Karpas-422 (cell line): ENCODE results near the gene C17orf50. TPM values are rescaled to one million over a fixed set of nuclear protein-coding genes. Genes with fewer than 3 reads are reported as not detected.

Experiments used
- DNase-seq: peaks from one replicate; pipeline ENCODE4 v3.0.0-alpha.2; 2015
- H2AFZ ChIP-seq: fragments of 200-600 bp; sonication (generic); 2 replicates; pipeline ENCODE4 v1.6.1; 2014; ENCODE audit warnings: antibody characterized with exemption, low read length, mixed read lengths
- H3K27ac ChIP-seq: fragments of 200-600 bp; sonication (generic); 2 replicates; pipeline ENCODE4 v1.5.1; 2014; ENCODE audit warnings: mild to moderate bottlenecking, low read length, moderate library complexity
- H3K27me3 ChIP-seq: fragments of 200-600 bp; sonication (generic); 2 replicates; pipeline ENCODE4 v1.6.1; 2014; ENCODE audit warnings: low read length, mixed read lengths
- H3K36me3 ChIP-seq: fragments of 200-600 bp; sonication (generic); 2 replicates; pipeline ENCODE4 v1.6.1; 2014; ENCODE audit warnings: low read length, mixed read lengths; ENCODE audit not compliant: insufficient read depth
- H3K4me1 ChIP-seq: fragments of 200-600 bp; sonication (generic); 2 replicates; pipeline ENCODE4 v1.6.1; 2014; ENCODE audit warnings: mild to moderate bottlenecking, low read length, mixed read lengths
- H3K4me2 ChIP-seq: fragments of 200-600 bp; sonication (generic); 2 replicates; pipeline ENCODE4 v1.6.1; 2014; ENCODE audit warnings: low read length, low read depth, mild to moderate bottlenecking; ENCODE audit not compliant: poor library complexity, severe bottlenecking
- H3K4me3 ChIP-seq: fragments of 200-600 bp; sonication (generic); 2 replicates; pipeline ENCODE4 v1.5.1; 2014; ENCODE audit warnings: mild to moderate bottlenecking, antibody characterized with exemption, low read length, mixed read lengths
- H3K79me2 ChIP-seq: fragments of 200-600 bp; sonication (generic); 2 replicates; pipeline ENCODE4 v1.6.1; 2014; ENCODE audit warnings: mild to moderate bottlenecking, low read length, mixed read lengths
- H3K9ac ChIP-seq: fragments of 200-600 bp; sonication (generic); 2 replicates; pipeline ENCODE4 v1.6.0; 2014; ENCODE audit warnings: low read length
- H3K9me2 ChIP-seq: fragments of 200-600 bp; sonication (generic), shearing (Covaris generic); replicated peaks from 2 replicates; pipeline ENCODE4 v1.6.0; 2014; ENCODE audit warnings: mild to moderate bottlenecking, low read length, moderate library complexity; ENCODE audit not compliant: insufficient read depth
- H3K9me3 ChIP-seq: fragments of 300-700, 200-600 bp; sonication (generic); 2 replicates; pipeline ENCODE4 v1.6.1; 2014; ENCODE audit warnings: low read length, mixed read lengths
- H4K20me1 ChIP-seq: fragments of 200-600 bp; sonication (generic); 2 replicates; pipeline ENCODE4 v1.6.1; 2014; ENCODE audit warnings: mild to moderate bottlenecking, antibody characterized with exemption, low read length, low read depth; ENCODE audit not compliant: insufficient read depth
- total RNA-seq: library from RNA; depleted of rRNA; stranded (reverse); fragments of >200 nt; shearing (Covaris generic); gene quantifications from 2 replicates; pipeline ENCODE4 v1.2.3, GENCODE V29; 2014; ENCODE audit warnings: low replicate concordance

Gene C17orf50
- total RNA-seq, 1 experiment from 2014 or later: not detected

DNA sequence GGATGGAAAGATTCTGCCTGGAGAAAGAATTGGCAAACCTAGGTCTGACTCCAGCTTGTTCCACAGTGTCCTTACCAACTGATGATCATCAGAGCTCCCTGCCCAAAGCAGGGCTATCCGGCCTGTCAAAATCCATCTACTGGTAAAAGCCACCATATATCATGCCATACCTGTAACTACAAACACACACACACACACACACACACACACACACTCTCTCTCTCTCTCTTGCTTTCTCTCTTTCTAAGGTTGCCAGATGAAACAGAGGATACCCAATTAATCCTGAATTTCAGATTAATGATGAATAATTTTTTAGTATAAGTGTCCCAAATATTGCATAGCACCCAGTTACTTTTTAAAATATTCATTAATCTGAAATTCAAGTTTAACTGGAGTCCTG lies 36.3 kb downstream of the C17orf50 start:
- H3K27me3 ChIP-seq: no peaks in the 10 kb centered on the region
- no peak for DNase-seq

DNA sequence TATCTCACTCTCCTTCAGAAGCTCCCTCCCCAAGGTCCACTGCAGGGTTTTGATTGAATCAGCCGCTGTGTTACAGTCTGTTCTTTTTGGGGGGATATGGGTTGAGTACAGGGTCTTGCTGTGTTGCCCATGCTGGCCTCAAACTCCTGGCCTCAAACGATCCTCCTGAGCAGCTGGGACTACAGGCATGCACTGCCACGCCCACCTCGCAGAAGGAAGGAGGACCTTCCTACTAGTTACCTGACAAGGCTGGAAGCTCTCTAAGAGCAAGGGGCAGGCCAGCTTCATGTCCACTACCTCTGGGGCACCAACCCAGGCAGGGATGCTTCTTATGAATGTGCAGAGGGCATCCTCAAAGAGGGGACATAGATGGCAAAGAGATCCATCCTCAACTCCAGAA lies 36.7 kb downstream of the C17orf50 start:
- Histone ChIP-seq H3K36me3 (no peaks in the 10 kb centered on the region), H3K4me2 (no peak overlapping the region), H2AFZ (no peak overlapping the region), H4K20me1 (no peaks in the 10 kb centered on the region), H3K27ac (no peak overlapping the region), H3K4me3 (no peak overlapping the region), H3K79me2 (no peaks in the 10 kb centered on the region), H3K9ac (no peak overlapping the region), H3K27me3 (no peaks in the 10 kb centered on the region), H3K9me2 (no peaks in the 10 kb centered on the region), H3K4me1 (no peaks in the 10 kb centered on the region), H3K9me3 (no peaks in the 10 kb centered on the region)
- DNase-seq: no peak

More for the DNA sequence above, 36.3 kb downstream of the C17orf50 start:
- no peaks in the 10 kb centered on the region for H3K9me2 ChIP-seq
- H3K36me3 ChIP-seq: no peaks in the 10 kb centered on the region
- H3K79me2 ChIP-seq: no peaks in the 10 kb centered on the region
- H3K9ac ChIP-seq: no peak overlapping the region
- H4K20me1 ChIP-seq: no peaks in the 10 kb centered on the region
- H3K9me3 ChIP-seq: no peaks in the 10 kb centered on the region
- no peak overlapping the region for H3K4me3 ChIP-seq
- H3K4me2 ChIP-seq: no peak overlapping the region
- H3K4me1 ChIP-seq: no peaks in the 10 kb centered on the region
- no peak overlapping the region for H3K27ac ChIP-seq
- H2AFZ ChIP-seq: no peak overlapping the region

DNA sequence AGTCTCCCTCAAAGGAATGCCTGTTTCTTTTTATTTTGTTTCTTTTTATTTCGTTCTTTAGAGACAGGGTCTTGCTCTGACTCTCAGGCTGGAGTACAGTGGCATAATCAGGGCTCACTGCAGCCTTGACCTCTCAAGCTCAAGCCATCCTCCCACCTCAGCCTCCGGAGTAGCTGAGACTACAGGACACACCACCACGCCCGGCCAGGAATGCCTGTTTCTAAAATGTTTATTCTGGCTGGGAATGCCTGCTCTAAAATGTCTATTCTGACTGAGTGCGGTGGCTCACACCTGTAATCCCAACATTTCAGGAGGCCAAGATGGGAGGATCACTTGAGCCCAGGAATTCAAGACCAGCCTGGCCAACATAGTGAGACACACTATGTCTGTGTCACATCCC lies 37.2 kb downstream of the C17orf50 start:
- H3K9ac ChIP-seq: no peak overlapping the region
- no peak overlapping the region for H3K27ac ChIP-seq
- H3K79me2 ChIP-seq: no peaks in the 10 kb centered on the region
- no peak overlapping the region for H3K4me3 ChIP-seq
- no peaks in the 10 kb centered on the region for H3K36me3 ChIP-seq
- H3K4me2 ChIP-seq: no peak overlapping the region
- no peaks in the 10 kb centered on the region for H4K20me1 ChIP-seq
- no peaks in the 10 kb centered on the region for H3K27me3 ChIP-seq
- no peaks in the 10 kb centered on the region for H3K9me2 ChIP-seq
- no peak for DNase-seq
- H3K4me1 ChIP-seq: no peaks in the 10 kb centered on the region
- no peak overlapping the region for H2AFZ ChIP-seq
- no peaks in the 10 kb centered on the region for H3K9me3 ChIP-seq

DNA sequence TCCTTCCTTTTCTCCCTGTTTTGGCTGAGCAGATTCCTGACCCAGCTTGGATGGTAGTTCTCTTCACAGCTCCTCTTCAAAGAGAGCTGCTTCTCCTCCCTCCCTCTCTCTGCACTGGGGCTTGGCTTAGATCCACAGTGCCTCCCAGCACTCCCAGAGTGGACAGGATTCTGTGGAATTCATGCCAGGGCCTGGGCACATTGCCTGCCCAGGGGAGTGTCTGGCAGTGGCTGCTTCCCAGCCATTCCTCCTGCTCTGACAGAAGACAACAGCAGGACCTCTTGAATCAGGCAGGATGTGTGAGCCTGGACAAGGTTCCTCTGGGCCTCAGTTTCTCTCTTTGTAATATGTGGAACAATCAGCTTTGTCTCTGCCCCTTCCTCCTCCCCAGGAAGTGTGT lies 39.3 kb downstream of the C17orf50 start:
- H3K4me3 ChIP-seq: no peak overlapping the region
- H3K9me2 ChIP-seq: no peaks in the 10 kb centered on the region
- H3K4me1 ChIP-seq: no peaks in the 10 kb centered on the region
- H3K79me2 ChIP-seq: no peaks in the 10 kb centered on the region
- H4K20me1 ChIP-seq: no peaks in the 10 kb centered on the region
- H3K9ac ChIP-seq: no peak overlapping the region
- no peak overlapping the region for H2AFZ ChIP-seq
- no peak for DNase-seq
- no peak overlapping the region for H3K4me2 ChIP-seq
- no peak overlapping the region for H3K27ac ChIP-seq
- no peaks in the 10 kb centered on the region for H3K9me3 ChIP-seq
- H3K36me3 ChIP-seq: no peaks in the 10 kb centered on the region
- no peaks in the 10 kb centered on the region for H3K27me3 ChIP-seq

DNA sequence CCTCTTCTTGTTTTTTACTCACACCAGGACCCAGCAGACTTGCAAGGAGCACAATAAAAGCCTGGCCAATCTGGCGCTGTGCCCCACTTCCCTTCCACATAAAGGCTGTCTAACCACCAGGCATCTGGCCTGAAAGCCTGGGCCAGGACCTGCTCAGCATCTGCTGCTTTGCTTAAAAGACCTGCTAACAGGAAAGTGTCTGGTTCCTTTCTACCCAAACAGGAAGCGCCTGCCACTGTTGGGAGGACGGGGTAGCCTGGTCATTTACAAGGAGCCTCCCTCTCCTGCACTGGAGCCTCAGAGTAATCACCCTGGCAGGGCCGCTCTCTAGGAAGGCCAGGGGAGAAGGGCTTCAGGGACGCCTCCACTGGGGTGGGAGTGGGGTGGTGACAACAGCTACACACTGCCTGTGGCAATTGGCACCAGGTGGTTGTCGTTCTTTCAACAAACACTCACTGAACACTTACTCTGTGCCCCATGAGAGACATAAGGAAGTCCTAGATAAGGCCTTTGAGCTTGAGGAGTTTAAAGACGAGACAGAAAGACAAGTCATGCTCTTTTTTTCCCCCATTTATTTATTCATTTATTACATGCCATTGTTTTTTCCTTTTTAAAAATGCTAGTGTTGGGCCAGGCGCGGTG lies 41.0 kb downstream of the C17orf50 start:
- no peak overlapping the region for H3K9ac ChIP-seq

DNA sequence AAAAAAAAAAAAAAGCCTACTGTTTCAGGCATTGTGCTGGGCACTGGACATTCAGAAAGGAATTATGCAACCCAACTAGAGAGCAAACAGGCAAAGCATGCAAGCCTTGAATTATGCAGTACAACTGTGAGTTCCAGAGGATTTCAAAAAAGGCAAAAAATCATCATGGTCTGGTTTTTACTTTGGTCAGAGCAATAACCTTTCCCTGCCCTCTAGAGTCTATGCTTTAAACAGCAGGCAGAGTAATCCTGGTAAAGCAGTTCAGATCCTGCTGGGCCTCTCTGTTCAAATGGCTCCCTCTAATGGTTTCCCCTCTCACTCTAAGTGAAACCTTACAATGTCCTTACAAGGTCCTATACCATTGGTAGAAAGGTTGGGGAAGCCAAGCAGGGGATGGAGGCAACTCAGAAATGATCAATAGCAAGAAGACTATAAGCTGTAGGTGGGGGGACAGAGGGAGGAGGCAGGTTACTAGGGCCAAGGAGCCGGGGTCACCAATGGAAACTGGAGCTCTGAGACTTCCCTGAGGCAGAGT lies 44.0 kb downstream of the C17orf50 start:
- Histone ChIP-seq H3K79me2 (peaks cover 4% of the 10 kb centered on the region), H3K9ac (no peak overlapping the region), H2AFZ (no peak overlapping the region), H3K4me1 (peaks cover 12% of the 10 kb centered on the region), H3K4me2 (no peak overlapping the region), H3K27ac (no peak overlapping the region), H3K9me2 (no peaks in the 10 kb centered on the region), H3K27me3 (no peaks in the 10 kb centered on the region), H3K4me3 (no peak overlapping the region), H3K9me3 (no peaks in the 10 kb centered on the region), H4K20me1 (no peaks in the 10 kb centered on the region), H3K36me3 (no peaks in the 10 kb centered on the region)
- DNase-seq: peak; percentile 92

More for the DNA sequence above, 41.0 kb downstream of the C17orf50 start:
- Histone ChIP-seq H3K4me1 (no peaks in the 10 kb centered on the region), H3K27ac (no peak overlapping the region), H4K20me1 (no peaks in the 10 kb centered on the region), H3K27me3 (no peaks in the 10 kb centered on the region), H3K36me3 (no peaks in the 10 kb centered on the region), H3K79me2 (no peaks in the 10 kb centered on the region), H3K4me2 (no peak overlapping the region), H3K9me2 (no peaks in the 10 kb centered on the region), H3K9me3 (no peaks in the 10 kb centered on the region), H2AFZ (no peak overlapping the region), H3K4me3 (no peak overlapping the region)
- DNase-seq: no peak

DNA sequence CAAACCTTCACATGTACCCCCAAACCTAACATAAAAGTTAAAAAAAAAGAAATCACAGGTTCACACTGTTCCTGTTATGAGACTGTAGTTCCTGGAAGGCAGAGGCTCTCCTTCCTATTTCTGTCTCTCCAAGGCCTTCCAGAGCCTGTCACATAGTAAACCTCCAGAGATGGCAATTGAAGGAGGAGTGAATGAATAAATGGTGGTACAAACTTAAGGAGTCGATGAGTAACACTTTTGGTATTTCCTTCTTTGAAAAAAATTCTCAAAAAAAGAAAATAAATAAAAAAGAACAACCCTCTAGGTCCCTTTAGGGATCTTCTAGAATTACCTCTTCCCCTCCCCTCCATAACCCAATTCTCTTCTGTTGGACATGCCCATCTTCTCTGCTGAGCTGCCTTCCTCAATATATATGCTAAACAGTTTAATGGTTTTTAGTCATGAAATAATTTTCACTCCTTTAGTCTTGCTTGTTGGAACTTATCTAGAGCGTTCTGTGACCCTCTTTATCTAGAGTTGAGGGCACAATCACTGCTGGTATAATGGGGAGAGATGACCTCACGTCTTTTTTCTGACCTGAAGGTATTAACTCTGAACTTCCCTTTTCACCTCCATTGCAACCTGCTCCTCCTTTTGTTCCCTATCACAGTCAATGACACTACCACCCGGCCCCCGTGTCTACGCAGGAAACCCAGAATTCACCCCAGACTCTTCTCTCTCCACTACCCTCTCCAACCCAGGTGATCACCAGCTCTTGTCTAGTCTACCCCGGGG lies 46.9 kb downstream of the C17orf50 start:
- Histone ChIP-seq H3K9me3 (no peaks in the 10 kb centered on the region), H3K9me2 (no peaks in the 10 kb centered on the region), H3K4me1 (peaks cover 31% of the 10 kb centered on the region), H3K4me2 (peak overlapping the region; percentile 85), H3K9ac (peak overlapping the region; percentile 98), H2AFZ (no peak overlapping the region), H3K27ac (peak overlapping the region; percentile 88; the same call in 1 of the 2 replicates), H3K79me2 (peaks cover 33% of the 10 kb centered on the region), H3K4me3 (peak overlapping the region; percentile 92), H3K36me3 (peaks cover 15% of the 10 kb centered on the region), H4K20me1 (peaks cover 25% of the 10 kb centered on the region), H3K27me3 (no peaks in the 10 kb centered on the region)
- DNase-seq: no peak

DNA sequence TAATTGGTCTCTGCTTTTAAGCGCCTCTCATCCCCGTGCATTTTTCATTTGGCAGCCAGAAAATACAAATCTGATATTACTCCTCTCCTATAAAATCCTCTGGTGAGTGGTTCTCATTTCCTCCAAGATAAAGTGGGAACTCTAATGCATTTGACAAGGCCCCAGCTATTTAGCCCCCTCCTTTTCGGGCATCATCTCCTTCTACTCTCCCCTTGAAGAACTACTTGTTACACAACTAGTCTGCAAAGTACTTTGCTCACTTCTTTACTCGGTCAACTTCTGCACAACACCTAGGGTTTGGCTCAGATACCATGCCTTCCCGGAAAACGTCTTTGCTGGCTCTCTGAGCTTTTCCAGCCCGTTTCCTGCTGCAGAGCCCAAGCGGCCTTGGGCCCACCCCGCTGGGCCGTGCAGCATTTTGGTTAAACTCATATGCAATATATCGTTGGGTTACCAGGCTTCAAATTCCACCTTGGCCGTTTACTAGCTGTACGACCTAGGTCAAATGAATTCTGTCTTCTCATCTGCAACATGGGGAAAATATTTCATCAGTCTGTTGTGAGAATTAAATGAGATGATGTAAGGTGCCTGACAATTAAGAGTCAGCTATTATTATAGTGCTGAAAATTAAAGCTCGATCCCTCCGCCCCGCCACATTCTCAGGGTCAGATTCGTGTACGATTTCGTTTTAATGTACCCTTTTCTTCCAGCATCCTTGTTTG lies 47.7 kb downstream of the C17orf50 start:
- H3K79me2 ChIP-seq: peaks cover 41% of the 10 kb centered on the region
- peak overlapping the region; percentile 85 for H3K4me2 ChIP-seq
- H2AFZ ChIP-seq: peak overlapping the region; percentile 41
- peak overlapping the region; percentile 88 for H3K27ac ChIP-seq
- H3K27me3 ChIP-seq: no peaks in the 10 kb centered on the region
- no peaks in the 10 kb centered on the region for H3K9me3 ChIP-seq
- DNase-seq: no peak
- no peaks in the 10 kb centered on the region for H3K9me2 ChIP-seq
- peak overlapping the region; percentile 92 for H3K4me3 ChIP-seq
- H3K4me1 ChIP-seq: peaks cover 31% of the 10 kb centered on the region
- peaks cover 18% of the 10 kb centered on the region for H3K36me3 ChIP-seq
- H4K20me1 ChIP-seq: peaks cover 33% of the 10 kb centered on the region
- H3K9ac ChIP-seq: peak overlapping the region; percentile 98
